Colonic mucosa (tissue), 4 donors: ENCODE measurements around the gene SLC25A34. TPM values are rescaled to one million over a fixed set of nuclear protein-coding genes. Genes with fewer than 3 reads are reported as not detected.

ENCODE experiments used
- DNase-seq: peaks from one replicate; pipeline ENCODE4 v3.0.0-alpha.2; 2020
- H3K27ac ChIP-seq: fragments of 200-600 bp; one replicate; pipeline ENCODE4 v1.8.0; 2021
- H3K27me3 ChIP-seq: fragments of 200-600 bp; one replicate; pipeline ENCODE4 v1.8.0; 2021
- H3K36me3 ChIP-seq: fragments of 200-600 bp; one replicate; pipeline ENCODE4 v1.8.0; 2021
- H3K4me1 ChIP-seq: fragments of 200-600 bp; one replicate; pipeline ENCODE4 v1.8.0; 2021; ENCODE audit warnings: mild to moderate bottlenecking
- H3K4me3 ChIP-seq: fragments of 200-600 bp; one replicate; pipeline ENCODE4 v1.8.0; 2021
- H3K9ac ChIP-seq, 2 donors: one replicate each; pipeline ENCODE4 v1.7.0; 2013; ENCODE audit warnings: control low read depth in 2 of 2, low read depth in 2 of 2, low read length in 2 of 2
- H3K9me3 ChIP-seq: fragments of 200-600 bp; one replicate; pipeline ENCODE4 v1.8.0; 2021
- intact Hi-C: fragments of 100-400 bp; cut with DNase I; formaldehyde crosslinking; loops from one replicate; pipeline ENCODE4 v1.14.1; 2022
- total RNA-seq, 2 donors: library from RNA; stranded (reverse); fragmentation: NEBNext Ultra II Directional in 1 of 2; extraction: Animal tissue kit (Norgen Biotek cat#: 25700) in 1 of 2; gene quantifications; one replicate each; pipeline ENCODE4 v1.2.1, GENCODE V29; 2021
- TF ChIP-seq, protein P1 (sequence below): fragments of 200-600 bp; IDR thresholded peaks from one replicate; pipeline ENCODE4 v1.8.0; 2022; ENCODE audit warnings: antibody characterized with exemption, mild to moderate bottlenecking
- donor health status: healthy.
- donor health status: DM: no; HTN: no; CAD: no.
- donor health status: DM: no; HTN: no; CAD: no.

The SLC25A34 gene
- total RNA-seq, 2 donors from 2014 or later, result 3.2 to 16.0 TPM

DNA sequence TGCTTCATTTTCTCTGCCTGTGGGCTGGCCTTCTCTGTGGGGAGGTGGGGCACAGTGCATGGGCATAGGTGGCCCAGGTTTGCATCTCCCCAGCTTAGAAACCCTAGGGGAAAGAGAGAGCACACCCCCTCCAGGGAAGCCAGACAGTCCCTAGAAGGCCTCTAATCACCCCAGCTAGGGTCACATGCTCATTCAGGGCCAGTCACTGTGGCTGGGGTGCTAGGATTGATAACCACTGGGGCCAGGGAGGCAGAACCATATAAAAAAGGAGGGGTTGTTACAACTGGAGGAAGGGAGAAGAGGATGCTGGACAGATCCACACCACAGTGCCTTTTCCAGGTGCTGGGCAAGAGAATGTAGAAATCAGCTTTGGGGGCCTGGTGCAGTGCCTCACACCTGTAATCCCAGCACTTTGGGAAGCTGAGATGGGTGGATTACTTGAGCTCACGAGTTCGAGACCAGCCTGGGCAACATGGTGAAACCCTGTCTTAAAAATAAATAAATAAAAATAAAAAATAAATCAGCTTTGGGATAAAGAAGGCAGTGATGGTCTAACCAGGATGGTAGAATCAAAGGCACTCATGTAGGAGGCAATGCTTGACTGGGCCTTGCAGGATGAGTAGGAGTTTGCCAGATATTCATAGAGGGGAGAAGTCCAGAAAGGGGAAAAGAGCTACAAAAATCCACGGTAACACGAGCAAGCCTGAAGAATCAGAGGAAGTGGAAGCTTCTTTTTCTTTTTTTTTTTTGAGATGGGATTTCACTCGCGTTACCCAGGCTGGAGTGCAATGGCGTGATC is 42.0 kb downstream of the SLC25A34 start:
- peaks cover 4% of the 10 kb centered on the region for H3K4me1 ChIP-seq
- intact Hi-C loops, result no loop called here
- no peak overlapping the region for H3K9ac ChIP-seq
- H3K27ac ChIP-seq, result no peak overlapping the region
- no peak overlapping the region for H3K4me3 ChIP-seq
- DNase-seq, result no peak
- TF ChIP-seq, protein P1, sequence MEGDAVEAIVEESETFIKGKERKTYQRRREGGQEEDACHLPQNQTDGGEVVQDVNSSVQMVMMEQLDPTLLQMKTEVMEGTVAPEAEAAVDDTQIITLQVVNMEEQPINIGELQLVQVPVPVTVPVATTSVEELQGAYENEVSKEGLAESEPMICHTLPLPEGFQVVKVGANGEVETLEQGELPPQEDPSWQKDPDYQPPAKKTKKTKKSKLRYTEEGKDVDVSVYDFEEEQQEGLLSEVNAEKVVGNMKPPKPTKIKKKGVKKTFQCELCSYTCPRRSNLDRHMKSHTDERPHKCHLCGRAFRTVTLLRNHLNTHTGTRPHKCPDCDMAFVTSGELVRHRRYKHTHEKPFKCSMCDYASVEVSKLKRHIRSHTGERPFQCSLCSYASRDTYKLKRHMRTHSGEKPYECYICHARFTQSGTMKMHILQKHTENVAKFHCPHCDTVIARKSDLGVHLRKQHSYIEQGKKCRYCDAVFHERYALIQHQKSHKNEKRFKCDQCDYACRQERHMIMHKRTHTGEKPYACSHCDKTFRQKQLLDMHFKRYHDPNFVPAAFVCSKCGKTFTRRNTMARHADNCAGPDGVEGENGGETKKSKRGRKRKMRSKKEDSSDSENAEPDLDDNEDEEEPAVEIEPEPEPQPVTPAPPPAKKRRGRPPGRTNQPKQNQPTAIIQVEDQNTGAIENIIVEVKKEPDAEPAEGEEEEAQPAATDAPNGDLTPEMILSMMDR, result no peak
- H3K9me3 ChIP-seq, result no peaks in the 10 kb centered on the region
- no peaks in the 10 kb centered on the region for H3K36me3 ChIP-seq
- H3K27me3 ChIP-seq, result no peaks in the 10 kb centered on the region

GRCh38 chr1:15785683-15786082 is 49.6 kb downstream of the SLC25A34 start:
- no peak for DNase-seq
- H3K9ac ChIP-seq, result no peak overlapping the region
- TF ChIP-seq, protein P1, result no peak
- H3K4me3 ChIP-seq, result no peak overlapping the region
- H3K9me3 ChIP-seq, result no peaks in the 10 kb centered on the region
- H3K36me3 ChIP-seq, result no peaks in the 10 kb centered on the region
- no peak overlapping the region for H3K27ac ChIP-seq
- no peaks in the 10 kb centered on the region for H3K27me3 ChIP-seq
- intact Hi-C loops, result no loop called here
- H3K4me1 ChIP-seq, result no peaks in the 10 kb centered on the region

- DNase-seq, result no peak
- Histone ChIP-seq H3K9me3 (no peaks in the 10 kb centered on the region), H3K27me3 (no peaks in the 10 kb centered on the region), H3K4me3 (no peak overlapping the region), H3K9ac (no peak overlapping the region), H3K27ac (no peak overlapping the region), H3K36me3 (no peaks in the 10 kb centered on the region), H3K4me1 (no peaks in the 10 kb centered on the region)
- intact Hi-C loops, result no loop called here
- TF ChIP-seq, protein P1, result no peak
Measured at GRCh38 chr1:15786581-15786980, 50.5 kb downstream of the SLC25A34 start.

- no peak overlapping the region for H3K27ac ChIP-seq
- H3K9me3 ChIP-seq, result no peaks in the 10 kb centered on the region
- no peaks in the 10 kb centered on the region for H3K36me3 ChIP-seq
- H3K4me1 ChIP-seq, result peaks cover 2% of the 10 kb centered on the region
- no peak overlapping the region for H3K9ac ChIP-seq
- H3K27me3 ChIP-seq, result no peaks in the 10 kb centered on the region
- no peak for DNase-seq
- H3K4me3 ChIP-seq, result no peak overlapping the region
- intact Hi-C loops, result no loop called here
- TF ChIP-seq, protein P1, result no peak
Measured at GRCh38 chr1:15788624-15789301, 52.7 kb downstream of the SLC25A34 start.

Other genes with a start within 250 kb of the SLC25A34 start
- 10 to 100 TPM; 14.5 to 15.5 TPM for gene CASP9, start 212.0 kb upstream of the SLC25A34 start, total RNA-seq
- 10 to 100 TPM; 19.5 to 22.1 TPM for gene DNAJC16, start 209.4 kb upstream of the SLC25A34 start, total RNA-seq
- gene AGMAT, start 151.2 kb upstream of the SLC25A34 start, total RNA-seq, result 10 to 100 TPM; 21.6 to 54.2 TPM
- gene DDI2, start 118.8 kb upstream of the SLC25A34 start, total RNA-seq, result 10 to 100 TPM; 28.6 to 38.7 TPM
- 10 to 100 TPM; 32.7 to 37.2 TPM for gene PLEKHM2, start 51.9 kb upstream of the SLC25A34 start, total RNA-seq
- 10 to 100 TPM; 11.5 to 17.0 TPM for gene TMEM82, start 6.2 kb downstream of the SLC25A34 start, total RNA-seq
- 100 to 1,000 TPM; 167 to 213 TPM for gene FBLIM1, start 22.5 kb downstream of the SLC25A34 start, total RNA-seq
- 1 to 10 TPM; 2.4 to 3.2 TPM for gene UQCRHL, start 71.4 kb downstream of the SLC25A34 start, total RNA-seq
- gene SPEN, start 111.4 kb downstream of the SLC25A34 start, total RNA-seq, result 10 to 100 TPM; 40.9 to 42.5 TPM
- 10 to 100 TPM; 24.9 to 36.3 TPM for gene ZBTB17, start 239.8 kb downstream of the SLC25A34 start, total RNA-seq